ENCODE data around the gene ST6GALNAC4. TPM values are rescaled to one million over a fixed set of nuclear protein-coding genes. Genes with fewer than 3 reads are reported as not detected.

Gene ST6GALNAC4
- total RNA-seq, 2 experiments from 2014 or later, result 37.0 to 39.7 TPM

Small RNA genes lying within 50 kb of the gene (microRNA-seq; reads per million reads assigned to microRNA genes)
- gene MIR4672, result 1.7 reads per million

Other genes with a start within 250 kb of the ST6GALNAC4 start
- gene CFAP157, start 210.1 kb downstream of the ST6GALNAC4 start, total RNA-seq, result under 1 TPM in 1 of 2 experiments, not detected in 1; 0.16 TPM
- 10 to 100 TPM; 10.2 to 14.1 TPM for gene PTRH1, start 201.4 kb downstream of the ST6GALNAC4 start, total RNA-seq
- 1 to 10 TPM; 4.7 to 5.0 TPM for gene TTC16, start 201.0 kb downstream of the ST6GALNAC4 start, total RNA-seq
- 10 to 100 TPM; 27.0 to 29.1 TPM for gene TOR2A, start 181.7 kb downstream of the ST6GALNAC4 start, total RNA-seq
- 10 to 100 TPM; 75.6 to 77.5 TPM for gene SH2D3C, start 138.4 kb downstream of the ST6GALNAC4 start, total RNA-seq
- 100 to 1,000 TPM; 132 to 136 TPM for gene CDK9, start 131.0 kb downstream of the ST6GALNAC4 start, total RNA-seq
- gene FPGS, start 114.2 kb downstream of the ST6GALNAC4 start, total RNA-seq, result 10 to 100 TPM; 91.5 to 98.3 TPM
- 10 to 100 TPM; 22.9 to 24.3 TPM for gene ENG, start 62.4 kb downstream of the ST6GALNAC4 start, total RNA-seq
- gene AK1, start 39.4 kb downstream of the ST6GALNAC4 start, total RNA-seq, result 10 to 100 TPM; 22.4 to 30.4 TPM
- gene ST6GALNAC6, start 17.4 kb downstream of the ST6GALNAC4 start, total RNA-seq, result 10 to 100 TPM; 68.6 to 77.6 TPM
- 1 to 10 TPM; 2.6 to 2.7 TPM for gene PIP5KL1, start 13.7 kb upstream of the ST6GALNAC4 start, total RNA-seq
- gene DPM2, start 20.8 kb upstream of the ST6GALNAC4 start, total RNA-seq, result 10 to 100 TPM; 47.9 to 53.8 TPM
- gene EEIG1, start 63.9 kb upstream of the ST6GALNAC4 start, total RNA-seq, result 100 to 1,000 TPM; 227 to 232 TPM
- gene NAIF1, start 150.3 kb upstream of the ST6GALNAC4 start, total RNA-seq, result 10 to 100 TPM; 13.3 to 15.4 TPM
- gene SLC25A25, start 151.2 kb upstream of the ST6GALNAC4 start, total RNA-seq, result 10 to 100 TPM; 17.2 to 19.2 TPM
- 10 to 100 TPM; 51.8 to 57.7 TPM for gene PTGES2, start 210.7 kb upstream of the ST6GALNAC4 start, total RNA-seq
- not detected for gene LCN2, start 232.4 kb upstream of the ST6GALNAC4 start, total RNA-seq
- 100 to 1,000 TPM in 1 of 2 experiments, 10 to 100 TPM in 1; 94.3 to 105 TPM for gene BBLN, start 243.2 kb upstream of the ST6GALNAC4 start, total RNA-seq

Measured in activated CD8-positive, alpha-beta T cell treated with anti-CD3 and anti-CD28 coated beads, Interleukin-2, amount 10 ng/mL, durations not matched to agents 7 days and 5 days (primary cell).